ENCODE data around the gene ABCB1. TPM values are rescaled to one million over a fixed set of nuclear protein-coding genes. Genes with fewer than 3 reads are reported as not detected.

Gene ABCB1
- total RNA-seq, 1 donor from 2014 or later, result 4.3 TPM

DNA sequence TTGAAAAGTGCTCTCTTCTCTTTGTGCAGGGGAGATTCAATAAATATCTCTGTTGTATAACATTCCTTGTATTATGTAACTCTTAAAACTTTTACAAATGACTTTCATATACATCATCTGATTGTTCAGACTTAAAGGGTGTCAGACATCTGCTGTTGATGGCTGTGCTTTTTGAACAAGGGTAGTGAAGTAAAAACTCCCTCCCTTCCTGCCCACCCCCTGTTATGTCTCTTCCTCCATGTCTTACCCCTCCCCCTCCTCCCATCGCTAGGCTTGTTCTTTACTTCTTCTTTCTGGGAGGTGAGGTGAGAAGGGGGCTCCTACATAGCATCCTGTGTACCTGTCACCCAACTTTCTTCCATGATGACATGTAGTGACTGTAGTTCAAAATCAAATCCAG lies 101.8 kb downstream of the ABCB1 start:
- H3K27ac ChIP-seq, result no peak overlapping the region
- no peaks in the 10 kb centered on the region for H3K9me3 ChIP-seq
- H3K27me3 ChIP-seq (ENCODE audit: low read depth), result no peaks in the 10 kb centered on the region
- no peaks in the 10 kb centered on the region for H3K36me3 ChIP-seq
- H3K4me1 ChIP-seq, result no peaks in the 10 kb centered on the region
- TF ChIP-seq, protein P1, sequence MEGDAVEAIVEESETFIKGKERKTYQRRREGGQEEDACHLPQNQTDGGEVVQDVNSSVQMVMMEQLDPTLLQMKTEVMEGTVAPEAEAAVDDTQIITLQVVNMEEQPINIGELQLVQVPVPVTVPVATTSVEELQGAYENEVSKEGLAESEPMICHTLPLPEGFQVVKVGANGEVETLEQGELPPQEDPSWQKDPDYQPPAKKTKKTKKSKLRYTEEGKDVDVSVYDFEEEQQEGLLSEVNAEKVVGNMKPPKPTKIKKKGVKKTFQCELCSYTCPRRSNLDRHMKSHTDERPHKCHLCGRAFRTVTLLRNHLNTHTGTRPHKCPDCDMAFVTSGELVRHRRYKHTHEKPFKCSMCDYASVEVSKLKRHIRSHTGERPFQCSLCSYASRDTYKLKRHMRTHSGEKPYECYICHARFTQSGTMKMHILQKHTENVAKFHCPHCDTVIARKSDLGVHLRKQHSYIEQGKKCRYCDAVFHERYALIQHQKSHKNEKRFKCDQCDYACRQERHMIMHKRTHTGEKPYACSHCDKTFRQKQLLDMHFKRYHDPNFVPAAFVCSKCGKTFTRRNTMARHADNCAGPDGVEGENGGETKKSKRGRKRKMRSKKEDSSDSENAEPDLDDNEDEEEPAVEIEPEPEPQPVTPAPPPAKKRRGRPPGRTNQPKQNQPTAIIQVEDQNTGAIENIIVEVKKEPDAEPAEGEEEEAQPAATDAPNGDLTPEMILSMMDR (IDR thresholded peaks at IDR 0.05), result no peak
- no peak overlapping the region for H3K4me3 ChIP-seq
- intact Hi-C loops (cut with DNase I), result no loop called here
- no peak for DNase-seq
- ATAC-seq, result no peak

GRCh38 chr7:87497482-87497881 lies 103.2 kb downstream of the ABCB1 start:
- TF ChIP-seq, protein P1 (IDR thresholded peaks at IDR 0.05), result no peak
- no peak overlapping the region for H3K4me3 ChIP-seq
- DNase-seq, result no peak
- H3K27ac ChIP-seq, result no peak overlapping the region
- intact Hi-C loops (cut with DNase I), result no loop called here
- H3K27me3 ChIP-seq (ENCODE audit: low read depth), result no peaks in the 10 kb centered on the region
- H3K4me1 ChIP-seq, result no peaks in the 10 kb centered on the region
- H3K9me3 ChIP-seq, result no peaks in the 10 kb centered on the region
- no peaks in the 10 kb centered on the region for H3K36me3 ChIP-seq
- no peak for ATAC-seq

DNA sequence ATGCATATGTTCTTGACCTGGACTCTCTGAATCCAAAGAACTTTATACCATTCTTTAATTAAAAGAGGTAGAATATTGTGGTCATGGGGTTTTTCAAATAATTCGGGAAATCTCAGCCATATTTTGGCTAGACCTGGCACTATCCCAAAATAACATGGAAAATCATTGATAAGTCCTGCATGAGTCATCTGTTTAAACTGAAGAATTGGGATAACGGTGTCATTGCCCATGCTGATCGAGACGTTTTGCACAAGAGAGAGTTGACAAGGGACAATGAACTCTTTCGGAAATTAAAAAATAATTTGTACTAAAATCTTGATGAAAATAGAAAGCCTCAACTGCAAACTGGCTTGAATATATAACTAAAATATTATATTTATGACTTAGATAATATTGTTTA lies 105.3 kb downstream of the ABCB1 start:
- Histone ChIP-seq H3K36me3 (no peaks in the 10 kb centered on the region), H3K27ac (no peak overlapping the region), H3K4me3 (no peak overlapping the region), H3K4me1 (no peaks in the 10 kb centered on the region), H3K27me3 (ENCODE audit: low read depth) (no peaks in the 10 kb centered on the region), H3K9me3 (no peaks in the 10 kb centered on the region)
- intact Hi-C loops (cut with DNase I), result no loop called here
- DNase-seq (no peak), ATAC-seq (no peak)
- TF ChIP-seq, protein P1 (IDR thresholded peaks at IDR 0.05), result no peak

- Histone ChIP-seq H3K27me3 (ENCODE audit: low read depth) (no peaks in the 10 kb centered on the region), H3K36me3 (no peaks in the 10 kb centered on the region)
- intact Hi-C loops (cut with DNase I), result no loop called here
Measured at GRCh38 chr7:87494454-87494853, 106.2 kb downstream of the ABCB1 start.

DNA sequence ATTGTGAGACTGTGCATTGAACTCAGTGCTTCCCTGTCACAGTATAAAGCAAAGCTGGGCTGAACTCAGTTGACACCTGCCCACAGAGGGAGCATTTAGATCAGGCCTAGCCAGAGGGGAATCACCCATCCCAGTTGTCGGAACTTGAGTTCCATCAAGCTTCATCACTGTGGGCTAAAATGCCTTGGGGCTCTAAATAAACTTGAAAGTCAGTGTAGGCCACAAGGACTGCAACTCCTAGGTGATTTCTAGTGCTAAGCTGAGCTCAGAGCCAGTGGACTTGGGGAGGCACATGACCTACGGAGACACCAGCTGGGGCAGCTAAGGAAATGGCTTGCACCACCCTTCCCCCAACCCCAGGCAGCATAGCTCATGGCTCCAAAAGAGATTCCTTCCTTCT lies 117.6 kb downstream of the ABCB1 start:
- TF ChIP-seq, protein P1 (IDR thresholded peaks at IDR 0.05), result no peak
- Histone ChIP-seq H3K9me3 (no peaks in the 10 kb centered on the region), H3K4me3 (no peak overlapping the region), H3K27me3 (ENCODE audit: low read depth) (no peaks in the 10 kb centered on the region), H3K4me1 (no peaks in the 10 kb centered on the region), H3K36me3 (no peaks in the 10 kb centered on the region), H3K27ac (no peak overlapping the region)
- intact Hi-C loops (cut with DNase I), result no loop called here
- ATAC-seq (no peak), DNase-seq (no peak)

More at GRCh38 chr7:87494454-87494853, 106.2 kb downstream of the ABCB1 start:
- Histone ChIP-seq H3K9me3 (no peaks in the 10 kb centered on the region), H3K4me1 (no peaks in the 10 kb centered on the region), H3K27ac (no peak overlapping the region), H3K4me3 (no peak overlapping the region)
- no peak for DNase-seq
- ATAC-seq, result no peak
- TF ChIP-seq, protein P1 (IDR thresholded peaks at IDR 0.05), result no peak

DNA sequence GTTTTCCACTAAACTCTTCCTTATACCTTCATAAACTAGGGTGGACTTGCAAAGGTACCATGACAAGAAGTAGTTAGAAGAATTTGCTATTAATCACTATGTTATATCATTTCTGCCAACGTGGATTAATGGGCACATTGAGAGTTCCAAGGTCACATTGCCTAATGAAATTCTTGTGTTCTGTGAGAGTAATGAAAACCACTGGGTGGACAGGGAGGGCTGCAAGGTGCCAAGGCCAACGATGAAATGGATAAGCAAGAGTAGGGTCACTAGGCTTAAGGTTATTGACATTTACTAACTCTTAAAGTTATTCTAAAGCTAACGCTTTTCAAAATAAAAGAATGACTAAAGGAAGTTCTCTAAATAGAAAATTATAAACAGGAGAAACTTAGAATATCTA lies 118.6 kb downstream of the ABCB1 start:
- Histone ChIP-seq H3K4me3 (no peak overlapping the region), H3K36me3 (no peaks in the 10 kb centered on the region), H3K4me1 (no peaks in the 10 kb centered on the region), H3K9me3 (no peaks in the 10 kb centered on the region), H3K27ac (no peak overlapping the region), H3K27me3 (ENCODE audit: low read depth) (peaks cover 6% of the 10 kb centered on the region)
- ATAC-seq (no peak), DNase-seq (no peak)
- TF ChIP-seq, protein P1 (IDR thresholded peaks at IDR 0.05), result no peak
- intact Hi-C loops (cut with DNase I), result no loop called here
